ENCODE results near the gene SSH2.
A peak's percentile ranks its signal among the peaks of the same experiment; 100 is the strongest.

The SSH2 gene

DNA sequence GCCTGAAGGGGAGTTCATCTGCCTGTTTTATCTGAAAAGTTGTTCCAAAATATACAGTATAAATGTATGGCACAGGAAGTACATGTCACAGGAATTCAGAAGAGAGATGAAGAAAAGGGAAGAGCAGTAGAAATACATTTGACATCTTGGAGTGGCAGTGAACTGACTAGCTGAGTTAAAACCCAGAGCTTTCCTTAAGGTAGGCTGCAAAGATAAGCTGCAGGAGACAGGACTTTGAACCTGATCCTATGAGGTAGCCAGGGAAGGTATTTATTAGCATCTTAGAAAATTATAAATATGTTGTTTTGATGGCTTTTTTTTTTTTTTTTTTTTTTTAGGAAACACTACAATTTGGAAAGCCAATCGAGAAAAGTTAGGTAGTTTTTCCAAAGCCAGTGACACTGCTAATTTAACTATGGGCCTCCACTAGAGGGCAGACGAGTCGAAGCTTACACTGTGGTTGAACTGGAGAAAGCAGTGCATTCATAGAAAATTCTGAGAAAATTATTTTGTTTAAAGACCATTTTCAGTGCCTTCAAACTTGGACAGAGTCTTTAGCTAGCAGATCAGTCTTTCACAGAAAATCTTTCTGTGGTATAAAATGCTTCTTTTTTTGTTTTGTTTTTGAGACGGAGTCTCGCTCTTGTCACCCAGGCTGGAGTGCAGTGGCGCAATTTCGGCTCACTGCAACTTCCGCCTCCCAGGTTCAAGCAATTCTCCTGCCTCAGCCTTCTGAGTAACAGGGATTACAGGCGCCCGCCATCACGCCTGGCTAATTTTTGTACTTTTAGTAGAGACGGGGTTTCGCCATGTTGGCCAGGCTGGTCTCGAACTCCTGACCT, 122.3 kb downstream of the SSH2 start:
- no peak overlapping the region for H3K9ac ChIP-seq (ENCODE audit: low read depth, low read length, poor library complexity)
- H3K14ac ChIP-seq (ENCODE audit: low read length), result no peak overlapping the region
- no peak overlapping the region for H2BK120ac ChIP-seq (ENCODE audit: low read depth, low read length)
- H4K8ac ChIP-seq (ENCODE audit: low read depth, low read length), result no peak overlapping the region
- H3K18ac ChIP-seq (ENCODE audit: low read length), result no peak overlapping the region
- no peaks in the 10 kb centered on the region for H3K36me3 ChIP-seq (replicated peaks in 1 of 2; ENCODE audit: control insufficient read depth in 2 of 2, insufficient read depth in 2 of 2, low read length in 2 of 2)
- no peaks in the 10 kb centered on the region for H3K9me3 ChIP-seq (replicated peaks in 1 of 2; ENCODE audit: control insufficient read depth in 2 of 2, insufficient read depth in 1 of 2, low read depth in 1 of 2, low read length in 2 of 2)
- no peak overlapping the region for H3K4me3 ChIP-seq (ENCODE audit: low read length in 2 of 2)
- H2BK15ac ChIP-seq (ENCODE audit: low read length), result no peak overlapping the region
- no peak overlapping the region for H3K4ac ChIP-seq (ENCODE audit: low read length)
- no peaks in the 10 kb centered on the region for H3K27me3 ChIP-seq (ENCODE audit: control insufficient read depth in 3 of 3, insufficient read depth in 3 of 3, low read depth in 1 of 3, low read length in 3 of 3)
- no peaks in the 10 kb centered on the region for H3K4me1 ChIP-seq (ENCODE audit: control insufficient read depth in 2 of 2, insufficient read depth in 1 of 2, low read depth in 1 of 2, low read length in 2 of 2)
- H2BK12ac ChIP-seq (ENCODE audit: low read length), result no peak overlapping the region
- no peaks in the 10 kb centered on the region for H3K79me1 ChIP-seq (ENCODE audit: low read depth, low read length)
- no peak overlapping the region for H3K23ac ChIP-seq (ENCODE audit: low read depth, low read length, poor library complexity)
- no peak overlapping the region for H3K27ac ChIP-seq (replicated peaks; ENCODE audit: low read length)
- H4K91ac ChIP-seq (ENCODE audit: low read depth, low read length, poor library complexity), result no peak overlapping the region
- H2AK5ac ChIP-seq (ENCODE audit: low read depth, low read length), result no peak overlapping the region
- no peak overlapping the region for H2BK5ac ChIP-seq (ENCODE audit: low read length)
- whole genome bisulfite sequencing, 2 donors (ENCODE audit: extremely low coverage in 2 of 2, insufficient read length in 2 of 2, insufficient replicate concordance in 1 of 2), result no CpG with 5 or more reads among the region's 14 CpGs
- no peak overlapping the region for H2AFZ ChIP-seq (ENCODE audit: low read length)
- no peak overlapping the region for H3K4me2 ChIP-seq (ENCODE audit: insufficient read depth, low read length, poor library complexity, severe bottlenecking)
- DNase-seq (ENCODE audit: low spot score), result peak; percentile 33

DNA sequence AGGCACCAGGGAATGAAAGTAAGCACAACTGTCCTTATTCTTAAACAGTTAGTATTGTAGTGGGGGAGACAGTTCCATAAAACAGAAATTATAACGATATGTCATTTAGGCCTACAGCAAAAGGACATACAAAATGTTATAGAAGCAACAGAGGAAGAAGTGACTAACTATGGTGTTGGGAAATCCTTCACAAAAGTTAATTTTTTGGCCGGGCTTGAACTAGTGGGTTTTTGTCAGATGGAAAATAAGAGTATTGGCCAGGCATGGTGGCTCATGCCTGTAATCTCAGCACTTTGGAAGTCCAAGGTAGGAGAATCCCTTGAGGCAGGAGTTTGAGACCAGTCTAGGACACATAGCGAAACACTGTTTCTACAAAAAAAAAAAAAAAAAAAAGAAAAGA, 127.8 kb downstream of the SSH2 start:
- Histone ChIP-seq H3K18ac (ENCODE audit: low read length) (no peak overlapping the region), H2BK5ac (ENCODE audit: low read length) (no peak overlapping the region), H3K4ac (ENCODE audit: low read length) (no peak overlapping the region), H2BK120ac (ENCODE audit: low read depth, low read length) (no peak overlapping the region), H3K4me3 (ENCODE audit: low read length in 2 of 2) (no peak overlapping the region), H3K36me3 (replicated peaks in 1 of 2; ENCODE audit: control insufficient read depth in 2 of 2, insufficient read depth in 2 of 2, low read length in 2 of 2) (no peaks in the 10 kb centered on the region), H3K9me3 (replicated peaks in 1 of 2; ENCODE audit: control insufficient read depth in 2 of 2, insufficient read depth in 1 of 2, low read depth in 1 of 2, low read length in 2 of 2) (peaks cover 0 to 5% of the 10 kb centered on the region in 2 donors), H2BK12ac (ENCODE audit: low read length) (no peak overlapping the region), H3K4me1 (ENCODE audit: control insufficient read depth in 2 of 2, insufficient read depth in 1 of 2, low read depth in 1 of 2, low read length in 2 of 2) (no peaks in the 10 kb centered on the region), H3K23ac (ENCODE audit: low read depth, low read length, poor library complexity) (no peak overlapping the region), H2AFZ (ENCODE audit: low read length) (no peak overlapping the region), H2AK5ac (ENCODE audit: low read depth, low read length) (no peak overlapping the region), H4K8ac (ENCODE audit: low read depth, low read length) (no peak overlapping the region), H3K9ac (ENCODE audit: low read depth, low read length, poor library complexity) (no peak overlapping the region), H3K27me3 (ENCODE audit: control insufficient read depth in 3 of 3, insufficient read depth in 3 of 3, low read depth in 1 of 3, low read length in 3 of 3) (no peaks in the 10 kb centered on the region), H3K27ac (replicated peaks; ENCODE audit: low read length) (no peak overlapping the region), H3K4me2 (ENCODE audit: insufficient read depth, low read length, poor library complexity, severe bottlenecking) (no peak overlapping the region), H3K79me1 (ENCODE audit: low read depth, low read length) (no peaks in the 10 kb centered on the region), H4K91ac (ENCODE audit: low read depth, low read length, poor library complexity) (no peak overlapping the region), H3K14ac (ENCODE audit: low read length) (no peak overlapping the region), H2BK15ac (ENCODE audit: low read length) (no peak overlapping the region)
- no peak for DNase-seq (ENCODE audit: low spot score)
- WGBS, 2 donors (ENCODE audit: extremely low coverage in 2 of 2, insufficient read length in 2 of 2, insufficient replicate concordance in 1 of 2), result no CpG with 5 or more reads among the region's 3 CpGs

DNA sequence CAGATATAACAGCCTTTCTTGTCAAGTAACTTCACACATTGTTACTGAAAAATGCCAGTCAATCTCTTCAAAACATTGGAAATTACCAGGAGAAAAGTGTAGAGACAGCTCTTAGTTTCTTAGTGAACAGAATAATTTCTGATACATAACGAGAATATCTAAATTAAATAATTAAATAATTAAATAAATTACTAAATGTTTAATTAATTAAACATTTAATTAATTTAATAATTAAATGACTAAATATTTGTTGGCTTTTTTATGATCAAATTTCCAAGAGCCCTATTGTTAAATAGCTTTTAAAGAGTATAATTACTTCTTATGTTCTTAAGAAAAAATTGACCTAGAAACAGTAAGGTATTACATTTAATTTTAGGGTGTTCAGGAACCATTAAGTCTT, 129.6 kb downstream of the SSH2 start:
- Histone ChIP-seq H3K79me1 (ENCODE audit: low read depth, low read length) (no peaks in the 10 kb centered on the region), H3K27ac (replicated peaks; ENCODE audit: low read length) (no peak overlapping the region)
- no CpG with 5 or more reads among the region's 1 CpG for WGBS, 2 donors (ENCODE audit: extremely low coverage in 2 of 2, insufficient read length in 2 of 2, insufficient replicate concordance in 1 of 2)

DNA sequence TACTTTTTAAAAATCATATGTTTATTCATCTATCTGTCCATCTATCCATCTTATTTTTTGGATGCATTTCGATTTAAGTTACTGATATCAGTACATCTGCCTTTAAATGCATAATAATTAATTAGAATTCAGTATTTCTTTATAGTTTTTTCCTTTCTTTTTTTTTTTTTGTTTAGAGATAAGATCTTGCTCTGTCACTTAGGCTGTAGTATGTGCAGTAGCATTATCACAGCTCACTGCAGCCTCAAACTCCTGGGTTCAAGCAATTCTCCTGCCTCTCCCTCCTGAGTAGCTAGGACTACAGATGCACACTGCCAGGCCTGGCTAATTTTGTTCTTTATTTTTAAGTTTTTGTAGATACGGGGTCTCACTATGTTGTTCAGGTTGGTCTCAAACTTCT, 133.4 kb downstream of the SSH2 start:
- no peak overlapping the region for H3K23ac ChIP-seq (ENCODE audit: low read depth, low read length, poor library complexity)
- no peak overlapping the region for H3K9ac ChIP-seq (ENCODE audit: low read depth, low read length, poor library complexity)
- no peak overlapping the region for H4K8ac ChIP-seq (ENCODE audit: low read depth, low read length)
- H3K36me3 ChIP-seq (replicated peaks in 1 of 2; ENCODE audit: control insufficient read depth in 2 of 2, insufficient read depth in 2 of 2, low read length in 2 of 2), result no peaks in the 10 kb centered on the region
- peaks cover 0 to 5% of the 10 kb centered on the region in 2 donors for H3K9me3 ChIP-seq (replicated peaks in 1 of 2; ENCODE audit: control insufficient read depth in 2 of 2, insufficient read depth in 1 of 2, low read depth in 1 of 2, low read length in 2 of 2)
- no peak overlapping the region for H2AK5ac ChIP-seq (ENCODE audit: low read depth, low read length)
- H3K4me2 ChIP-seq (ENCODE audit: insufficient read depth, low read length, poor library complexity, severe bottlenecking), result no peak overlapping the region
- no peak overlapping the region for H2BK120ac ChIP-seq (ENCODE audit: low read depth, low read length)
- H3K18ac ChIP-seq (ENCODE audit: low read length), result no peak overlapping the region
- no peak overlapping the region for H2AFZ ChIP-seq (ENCODE audit: low read length)
- no peak overlapping the region for H2BK12ac ChIP-seq (ENCODE audit: low read length)
- no peak overlapping the region for H2BK15ac ChIP-seq (ENCODE audit: low read length)
- no peaks in the 10 kb centered on the region for H3K27me3 ChIP-seq (ENCODE audit: control insufficient read depth in 3 of 3, insufficient read depth in 3 of 3, low read depth in 1 of 3, low read length in 3 of 3)
- no peak overlapping the region for H2BK5ac ChIP-seq (ENCODE audit: low read length)
- no peak overlapping the region for H3K4ac ChIP-seq (ENCODE audit: low read length)
- no peaks in the 10 kb centered on the region for H3K79me1 ChIP-seq (ENCODE audit: low read depth, low read length)
- no peak overlapping the region for H3K27ac ChIP-seq (replicated peaks; ENCODE audit: low read length)
- no peak overlapping the region for H3K4me3 ChIP-seq (ENCODE audit: low read length in 2 of 2)
- no peak overlapping the region for H3K14ac ChIP-seq (ENCODE audit: low read length)
- DNase-seq (ENCODE audit: low spot score), result no peak
- H3K4me1 ChIP-seq (ENCODE audit: control insufficient read depth in 2 of 2, insufficient read depth in 1 of 2, low read depth in 1 of 2, low read length in 2 of 2), result no peaks in the 10 kb centered on the region
- WGBS, 2 donors (ENCODE audit: extremely low coverage in 2 of 2, insufficient read length in 2 of 2, insufficient replicate concordance in 1 of 2), result no CpG with 5 or more reads among the region's 2 CpGs
- H4K91ac ChIP-seq (ENCODE audit: low read depth, low read length, poor library complexity), result no peak overlapping the region

More for the DNA sequence above, 129.6 kb downstream of the SSH2 start:
- Histone ChIP-seq H3K4ac (ENCODE audit: low read length) (no peak overlapping the region), H3K14ac (ENCODE audit: low read length) (no peak overlapping the region), H4K8ac (ENCODE audit: low read depth, low read length) (no peak overlapping the region), H3K9me3 (replicated peaks in 1 of 2; ENCODE audit: control insufficient read depth in 2 of 2, insufficient read depth in 1 of 2, low read depth in 1 of 2, low read length in 2 of 2) (peaks cover 0 to 5% of the 10 kb centered on the region in 2 donors), H2BK12ac (ENCODE audit: low read length) (no peak overlapping the region), H2AK5ac (ENCODE audit: low read depth, low read length) (no peak overlapping the region), H4K91ac (ENCODE audit: low read depth, low read length, poor library complexity) (no peak overlapping the region), H2BK15ac (ENCODE audit: low read length) (no peak overlapping the region), H3K4me1 (ENCODE audit: control insufficient read depth in 2 of 2, insufficient read depth in 1 of 2, low read depth in 1 of 2, low read length in 2 of 2) (no peaks in the 10 kb centered on the region), H3K9ac (ENCODE audit: low read depth, low read length, poor library complexity) (no peak overlapping the region), H3K27me3 (ENCODE audit: control insufficient read depth in 3 of 3, insufficient read depth in 3 of 3, low read depth in 1 of 3, low read length in 3 of 3) (no peaks in the 10 kb centered on the region), H2BK5ac (ENCODE audit: low read length) (no peak overlapping the region), H3K23ac (ENCODE audit: low read depth, low read length, poor library complexity) (no peak overlapping the region), H2AFZ (ENCODE audit: low read length) (no peak overlapping the region), H3K36me3 (replicated peaks in 1 of 2; ENCODE audit: control insufficient read depth in 2 of 2, insufficient read depth in 2 of 2, low read length in 2 of 2) (no peaks in the 10 kb centered on the region), H3K4me2 (ENCODE audit: insufficient read depth, low read length, poor library complexity, severe bottlenecking) (no peak overlapping the region), H3K18ac (ENCODE audit: low read length) (no peak overlapping the region), H2BK120ac (ENCODE audit: low read depth, low read length) (no peak overlapping the region), H3K4me3 (ENCODE audit: low read length in 2 of 2) (no peak overlapping the region)
- DNase-seq (ENCODE audit: low spot score), result no peak
